ENCODE measurements around the gene SRSF6.

Gene SRSF6

DNA sequence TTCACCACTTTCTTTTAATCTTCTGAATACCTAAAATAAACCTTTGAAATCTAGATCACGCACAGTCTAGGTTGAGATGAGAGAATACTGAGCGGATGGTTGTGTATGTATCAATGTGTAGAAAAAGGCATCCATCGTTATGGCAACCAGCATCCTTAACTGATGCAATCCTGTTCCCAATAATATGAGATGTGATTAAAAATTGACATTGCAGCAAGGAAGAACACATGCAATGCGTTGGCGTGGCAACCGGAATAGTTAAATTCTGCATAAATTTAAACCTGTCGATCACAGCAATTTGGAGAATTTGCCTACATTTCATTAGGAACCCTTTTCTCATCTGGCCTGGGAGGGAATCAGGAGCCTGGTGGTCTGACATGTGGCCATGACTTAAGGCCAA is 48.5 kb downstream of the SRSF6 start:
- Histone ChIP-seq H3K27me3 (ENCODE audit: control insufficient read depth, low read length) (peaks cover 25% of the 10 kb centered on the region), H3K36me3 (ENCODE audit: control insufficient read depth, low read length) (no peaks in the 10 kb centered on the region), H3K4me1 (ENCODE audit: control insufficient read depth, low read length) (no peaks in the 10 kb centered on the region; the same call in 1 of the 2 replicates), H3K27ac (ENCODE audit: low read depth, low read length) (no peak overlapping the region), H4K20me1 (ENCODE audit: control insufficient read depth, insufficient read depth, low read depth, low read length) (no peaks in the 10 kb centered on the region), H3F3A (ENCODE audit: control insufficient read depth, insufficient read depth) (no peaks in the 10 kb centered on the region), H3K4me3 (ENCODE audit: low read length) (no peak overlapping the region), H3K9me3 (ENCODE audit: control insufficient read depth, insufficient read depth, low read length) (no peaks in the 10 kb centered on the region), H3K79me2 (ENCODE audit: control insufficient read depth, low read length) (no peaks in the 10 kb centered on the region), H3K4me2 (ENCODE audit: low read length) (no peak overlapping the region), H3K9me2 (replicated peaks; ENCODE audit: control insufficient read depth, low read length) (no peaks in the 10 kb centered on the region)
- TF ChIP-seq EZH2phosphoT487 (IDR thresholded peaks at IDR 0.05; ENCODE audit: borderline replicate concordance, low read length), result no peak
- TF ChIP-seq, protein P1, sequence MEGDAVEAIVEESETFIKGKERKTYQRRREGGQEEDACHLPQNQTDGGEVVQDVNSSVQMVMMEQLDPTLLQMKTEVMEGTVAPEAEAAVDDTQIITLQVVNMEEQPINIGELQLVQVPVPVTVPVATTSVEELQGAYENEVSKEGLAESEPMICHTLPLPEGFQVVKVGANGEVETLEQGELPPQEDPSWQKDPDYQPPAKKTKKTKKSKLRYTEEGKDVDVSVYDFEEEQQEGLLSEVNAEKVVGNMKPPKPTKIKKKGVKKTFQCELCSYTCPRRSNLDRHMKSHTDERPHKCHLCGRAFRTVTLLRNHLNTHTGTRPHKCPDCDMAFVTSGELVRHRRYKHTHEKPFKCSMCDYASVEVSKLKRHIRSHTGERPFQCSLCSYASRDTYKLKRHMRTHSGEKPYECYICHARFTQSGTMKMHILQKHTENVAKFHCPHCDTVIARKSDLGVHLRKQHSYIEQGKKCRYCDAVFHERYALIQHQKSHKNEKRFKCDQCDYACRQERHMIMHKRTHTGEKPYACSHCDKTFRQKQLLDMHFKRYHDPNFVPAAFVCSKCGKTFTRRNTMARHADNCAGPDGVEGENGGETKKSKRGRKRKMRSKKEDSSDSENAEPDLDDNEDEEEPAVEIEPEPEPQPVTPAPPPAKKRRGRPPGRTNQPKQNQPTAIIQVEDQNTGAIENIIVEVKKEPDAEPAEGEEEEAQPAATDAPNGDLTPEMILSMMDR (IDR thresholded peaks at IDR 0.05; ENCODE audit: low read depth, low read length, poor library complexity, severe bottlenecking), result no peak

GRCh38 chr20:43507150-43508080 is 49.7 kb downstream of the SRSF6 start, which contains the start of gene L3MBTL1:
Gene L3MBTL1 (plus strand): TSS chr20:43507697. CDS start chr20:43513504, 5,807 bp downstream.
- no peak within 1 kb of the TSS for H3K27ac ChIP-seq (ENCODE audit: low read depth, low read length)
- peak within 1 kb of the TSS; percentile 22; the same call in 1 of the 2 replicates for H3K4me3 ChIP-seq (ENCODE audit: low read length)

GRCh38 chr20:43508106-43508505 is 50.4 kb downstream of the SRSF6 start:
- H3K4me2 ChIP-seq (ENCODE audit: low read length), result peak overlapping the region; percentile 36
- H3K27ac ChIP-seq (ENCODE audit: low read depth, low read length), result no peak overlapping the region
- no peaks in the 10 kb centered on the region for H3F3A ChIP-seq (ENCODE audit: control insufficient read depth, insufficient read depth)
- peaks cover under 1% of the 10 kb centered on the region for H3K4me1 ChIP-seq (ENCODE audit: control insufficient read depth, low read length)
- no peak for TF ChIP-seq EZH2phosphoT487 (IDR thresholded peaks at IDR 0.05; ENCODE audit: borderline replicate concordance, low read length)
- TF ChIP-seq, protein P1 (IDR thresholded peaks at IDR 0.05; ENCODE audit: low read depth, low read length, poor library complexity, severe bottlenecking), result no peak
- no peaks in the 10 kb centered on the region for H3K36me3 ChIP-seq (ENCODE audit: control insufficient read depth, low read length)
- no peaks in the 10 kb centered on the region for H3K79me2 ChIP-seq (ENCODE audit: control insufficient read depth, low read length)
- H3K4me3 ChIP-seq (ENCODE audit: low read length), result peak overlapping the region; percentile 22; the same call in 1 of the 2 replicates
- peaks cover 25% of the 10 kb centered on the region for H3K27me3 ChIP-seq (ENCODE audit: control insufficient read depth, low read length)
- H3K9me2 ChIP-seq (replicated peaks; ENCODE audit: control insufficient read depth, low read length), result no peaks in the 10 kb centered on the region
- H3K9me3 ChIP-seq (ENCODE audit: control insufficient read depth, insufficient read depth, low read length), result no peaks in the 10 kb centered on the region
- H4K20me1 ChIP-seq (ENCODE audit: control insufficient read depth, insufficient read depth, low read depth, low read length), result no peaks in the 10 kb centered on the region

More at GRCh38 chr20:43507150-43508080, 49.7 kb downstream of the SRSF6 start, which contains the start of gene L3MBTL1:
- H3K4me1 ChIP-seq (ENCODE audit: control insufficient read depth, low read length), result no peaks in the 10 kb centered on the region; the same call in 1 of the 2 replicates
- H3K27me3 ChIP-seq (ENCODE audit: control insufficient read depth, low read length), result peaks cover 25% of the 10 kb centered on the region
- H3K9me2 ChIP-seq (replicated peaks; ENCODE audit: control insufficient read depth, low read length), result no peaks in the 10 kb centered on the region
- no peak for TF ChIP-seq EZH2phosphoT487 (IDR thresholded peaks at IDR 0.05; ENCODE audit: borderline replicate concordance, low read length)
- TF ChIP-seq, protein P1 (IDR thresholded peaks at IDR 0.05; ENCODE audit: low read depth, low read length, poor library complexity, severe bottlenecking), result no peak
- no peaks in the 10 kb centered on the region for H3K36me3 ChIP-seq (ENCODE audit: control insufficient read depth, low read length)
- no peaks in the 10 kb centered on the region for H4K20me1 ChIP-seq (ENCODE audit: control insufficient read depth, insufficient read depth, low read depth, low read length)
- peak within 1 kb of the TSS; percentile 36 for H3K4me2 ChIP-seq (ENCODE audit: low read length)
- H3K9me3 ChIP-seq (ENCODE audit: control insufficient read depth, insufficient read depth, low read length), result no peaks in the 10 kb centered on the region
- no peaks in the 10 kb centered on the region for H3F3A ChIP-seq (ENCODE audit: control insufficient read depth, insufficient read depth)
- H3K79me2 ChIP-seq (ENCODE audit: control insufficient read depth, low read length), result no peaks in the 10 kb centered on the region

Measured in DOHH2 (cell line).